HCT116 (cell line): ENCODE results near the gene CDCP2. TPM values are rescaled to one million over a fixed set of nuclear protein-coding genes. Genes with fewer than 3 reads are reported as not detected.

Source experiments
- ATAC-seq: fragments of 200-7000 bp; cut with Tn5 transposase; 2 replicates; pipeline ENCODE4 v1.9.1; 2020; ENCODE audit warnings: mild to moderate bottlenecking, moderate library complexity
- BruUV-seq: library from RNA; stranded (reverse); fragments of 400-500 nt; replicated peaks from 2 replicates; lab custom pipeline; 2021; lab: Mats Ljungman, UMichigan
- CTCF ChIA-PET: fragments of 300-600 bp; sonication (Branson Sonifier 250); formaldehyde crosslinking; loops from one replicate; lab custom pipeline; 2021; ENCODE audit warnings: antibody characterized with exemption; lab: Charles Lee
- POLR2A ChIA-PET: fragments of 300-600, 350-600 bp; sonication (Branson Sonifier 250); formaldehyde crosslinking; loops from one replicate; lab custom pipeline; 2021; ENCODE audit warnings: antibody characterized with exemption; lab: Charles Lee
- RAD21 ChIA-PET, 2 experiments: fragments of 300-600 bp; sonication (Branson Sonifier 250); formaldehyde crosslinking; loops; one replicate each; lab custom pipeline; 2023; ENCODE audit warnings: low total read pairs in 2 of 2; ENCODE audit not compliant: uncharacterized antibody in 2 of 2, unreplicated experiment in 2 of 2, low non-redundant PET in 1 of 2; lab: Charles Lee
- DNase-seq: peaks from one replicate; pipeline ENCODE4 v3.0.0-alpha.2; 2010; ENCODE audit warnings: low read depth, low spot score
- H2AFZ ChIP-seq: fragments of 200-600 bp; shearing (Covaris generic), sonication (generic); 2 replicates; pipeline ENCODE4 v1.6.1; 2017; ENCODE audit warnings: low read depth, mixed run types, mixed read lengths, antibody characterized with exemption, low read length; ENCODE audit not compliant: poor library complexity, severe bottlenecking
- H3K27ac ChIP-seq: 2 replicates; pipeline ENCODE4 v1.5.1; 2012; ENCODE audit warnings: low read depth, low read length
- H3K27me3 ChIP-seq: fragments of 200-600 bp; sonication (generic); 2 replicates; pipeline ENCODE4 v1.6.1; 2016; ENCODE audit warnings: mixed run types, low read length, mixed read lengths; ENCODE audit not compliant: insufficient read depth
- H3K36me3 ChIP-seq, 2 experiments: fragments of 200-500 bp in 1 of 2; fragments of 200-600 bp in 1 of 2; sonication (Bioruptor generic) in 1 of 2; sonication (generic) in 1 of 2; 2 replicates each; pipeline versions ENCODE4 v1.5.1 to v1.6.1; 2014 to 2016; ENCODE audit warnings: low read length in 2 of 2, inconsistent platforms in 1 of 2, mixed read lengths in 1 of 2, mixed run types in 1 of 2; ENCODE audit not compliant: insufficient read depth in 2 of 2, control insufficient read depth in 1 of 2
- H3K4me1 ChIP-seq, 2 experiments: fragments of 200-600 bp in 1 of 2; sonication (generic) in 1 of 2; 2 replicates each; pipeline versions ENCODE4 v1.5.1 to v1.6.1; 2012 to 2017; ENCODE audit warnings: low read length in 2 of 2, inconsistent platforms in 1 of 2, mild to moderate bottlenecking in 1 of 2, mixed read lengths in 1 of 2, mixed run types in 1 of 2, moderate library complexity in 1 of 2; ENCODE audit not compliant: insufficient read depth in 2 of 2, control insufficient read depth in 1 of 2
- H3K4me2 ChIP-seq: fragments of 200-600 bp; sonication (generic); 2 replicates; pipeline ENCODE4 v1.6.1; 2017; ENCODE audit warnings: mixed run types, low read length, mixed read lengths
- H3K4me3 ChIP-seq, 2 experiments: fragments of 200-600 bp in 1 of 2; sonication (generic) in 1 of 2; replicated peaks in 1 of 2; 2 replicates each; pipeline ENCODE4 v1.5.1; 2011 to 2016; ENCODE audit warnings: low read length in 2 of 2, control low read depth in 1 of 2, low read depth in 1 of 2, mild to moderate bottlenecking in 1 of 2, mixed read lengths in 1 of 2, mixed run types in 1 of 2
- H3K79me2 ChIP-seq: fragments of 200-600 bp; sonication (generic); 2 replicates; pipeline ENCODE4 v1.6.1; 2017; ENCODE audit warnings: mild to moderate bottlenecking, mixed run types, low read length, moderate library complexity, mixed read lengths; ENCODE audit not compliant: insufficient read depth
- H3K9ac ChIP-seq: fragments of 200-600 bp; sonication (generic); 2 replicates; pipeline ENCODE4 v1.6.1; 2016; ENCODE audit warnings: low read length, mixed read lengths
- H3K9me2 ChIP-seq: fragments of 200-600 bp; sonication (generic), shearing (Covaris generic); 2 replicates; pipeline ENCODE4 v1.6.1; 2017; ENCODE audit warnings: mixed run types, mild to moderate bottlenecking, moderate library complexity; ENCODE audit not compliant: insufficient read depth
- H3K9me3 ChIP-seq, 2 experiments: fragments of 200-500 bp in 1 of 2; fragments of 200-600 bp in 1 of 2; sonication (Bioruptor generic) in 1 of 2; sonication (generic) in 1 of 2; 2 replicates each; pipeline ENCODE4 v1.6.1; 2014 to 2017; ENCODE audit warnings: low read length in 2 of 2, mixed read lengths in 2 of 2, inconsistent platforms in 1 of 2, low read depth in 1 of 2, mild to moderate bottlenecking in 1 of 2, mixed run types in 1 of 2, moderate library complexity in 1 of 2; ENCODE audit not compliant: control insufficient read depth in 1 of 2, insufficient read depth in 1 of 2
- H4K20me1 ChIP-seq: fragments of 200-600 bp; sonication (generic), shearing (Covaris generic); 2 replicates; pipeline ENCODE4 v1.6.1; 2017; ENCODE audit warnings: mixed run types, mild to moderate bottlenecking, moderate library complexity; ENCODE audit not compliant: insufficient read depth
- EGR1 ChIP-seq: IDR thresholded peaks from 2 replicates; pipeline ENCODE4 v1.6.1; 2012; ENCODE audit warnings: low read depth
- EZH2 ChIP-seq: fragments of 200-600 bp; sonication (generic); IDR thresholded peaks from 2 replicates; pipeline ENCODE4 v1.6.1; 2017; ENCODE audit warnings: antibody characterized with exemption, mixed run types
- EZH2phosphoT487 ChIP-seq: fragments of 200-600 bp; IDR thresholded peaks from 2 replicates; pipeline ENCODE4 v1.6.1; 2018; ENCODE audit warnings: antibody characterized with exemption, borderline replicate concordance
- RAD21 ChIP-seq: IDR thresholded peaks from 2 replicates; pipeline ENCODE4 v1.6.1; 2012; ENCODE audit warnings: low read depth, mild to moderate bottlenecking
- SRF ChIP-seq: IDR thresholded peaks from 2 replicates; pipeline ENCODE4 v1.6.1; 2012; ENCODE audit warnings: low read depth
- ZBTB33 ChIP-seq: IDR thresholded peaks from 2 replicates; pipeline ENCODE4 v1.6.1; 2011; ENCODE audit warnings: mild to moderate bottlenecking, low read length, moderate library complexity; ENCODE audit not compliant: insufficient replicate concordance; ENCODE audit errors: extremely low read depth
- ZFX ChIP-seq: fragments of 450-650 bp; IDR thresholded peaks from 2 replicates; pipeline ENCODE4 v1.6.1; 2017
- intact Hi-C: fragments of 100-400 bp; cut with micrococcal nuclease; formaldehyde crosslinking; loops from 2 replicates; pipeline ENCODE4 v1.10.0; 2022
- total RNA-seq: library from RNA; stranded (reverse); gene quantifications from one replicate; pipeline ENCODE4 v1.2.1, GENCODE V29; 2021; ENCODE audit not compliant: unreplicated experiment
- TF ChIP-seq, protein P1 (sequence below): IDR thresholded peaks from 2 replicates; pipeline ENCODE4 v1.6.1; 2012

The CDCP2 gene
- total RNA-seq, 1 experiment from 2014 or later = 0.22 TPM

- Histone ChIP-seq H4K20me1 (no peaks in the 10 kb centered on the region), H3K4me1 (no peaks in the 10 kb centered on the region), H3K4me2 (no peak overlapping the region), H3K27me3 (no peaks in the 10 kb centered on the region), H2AFZ (no peak overlapping the region)
- no TSS peak for BruUV-seq
- CTCF ChIA-PET = no interaction called here
- TF ChIP-seq, protein P1, sequence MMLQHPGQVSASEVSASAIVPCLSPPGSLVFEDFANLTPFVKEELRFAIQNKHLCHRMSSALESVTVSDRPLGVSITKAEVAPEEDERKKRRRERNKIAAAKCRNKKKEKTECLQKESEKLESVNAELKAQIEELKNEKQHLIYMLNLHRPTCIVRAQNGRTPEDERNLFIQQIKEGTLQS = no peak
- TF ChIP-seq EZH2phosphoT487 (no peak), SRF (no peak), ZBTB33 (no peak)
- TF ChIP-seq, all 23 proteins: peak for 0
- H3K9ac ChIP-seq = no peak overlapping the region
- RAD21 ChIA-PET = no interaction called here
- ATAC-seq = no peak
- H3K9me3 ChIP-seq = no peaks in the 10 kb centered on the region
- H3K4me3 ChIP-seq = no peak overlapping the region
- POLR2A ChIA-PET = no interaction called here
- H3K9me2 ChIP-seq = no peaks in the 10 kb centered on the region
- no peaks in the 10 kb centered on the region for H3K79me2 ChIP-seq
- no peak overlapping the region for H3K27ac ChIP-seq
- intact Hi-C loops = no loop called here
- no peak for DNase-seq
- no peaks in the 10 kb centered on the region for H3K36me3 ChIP-seq
Observed at GRCh38 chr1:54132495-54132894, 20.3 kb downstream of the CDCP2 start.

GRCh38 chr1:54131419-54131818 is 21.4 kb downstream of the CDCP2 start:
- ChIA-PET POLR2A (no interaction called here), RAD21 (no interaction called here), CTCF (no interaction called here)
- Histone ChIP-seq H3K9ac (no peak overlapping the region), H3K9me3 (no peaks in the 10 kb centered on the region), H3K4me1 (no peaks in the 10 kb centered on the region), H4K20me1 (no peaks in the 10 kb centered on the region), H3K27me3 (no peaks in the 10 kb centered on the region), H2AFZ (no peak overlapping the region), H3K9me2 (no peaks in the 10 kb centered on the region), H3K4me3 (no peak overlapping the region), H3K36me3 (no peaks in the 10 kb centered on the region), H3K79me2 (no peaks in the 10 kb centered on the region), H3K4me2 (no peak overlapping the region), H3K27ac (no peak overlapping the region)
- intact Hi-C loops = no loop called here
- TF ChIP-seq EGR1 (no peak), ZFX (no peak), RAD21 (no peak), EZH2 (no peak)
- no peak for ATAC-seq
- no TSS peak for BruUV-seq
- no peak for DNase-seq
